H1 (cell line): Measurements from ENCODE around the gene SEMA3G.

Experiments used
- JUN ChIP-seq: IDR thresholded peaks from 2 replicates; pipeline ENCODE4 v1.6.1; 2011; ENCODE audit warnings: low read depth, mild to moderate bottlenecking, improper control_type of control experiment, low read length
- KDM5A ChIP-seq: fragments of 200-600 bp; IDR thresholded peaks from 2 replicates; pipeline ENCODE4 v1.7.1; 2012; ENCODE audit warnings: mild to moderate bottlenecking, low read length, inconsistent platforms, mixed read lengths
- POLR2A ChIP-seq, 2 experiments: IDR thresholded peaks; 1 replicate in 1 of 2; 2 replicates in 1 of 2; pipeline ENCODE4 v1.6.1; 2011; ENCODE audit warnings: low read depth in 2 of 2, low read length in 2 of 2, mild to moderate bottlenecking in 2 of 2; ENCODE audit errors: control extremely low read depth in 1 of 2
- SIN3A ChIP-seq, 2 experiments: IDR thresholded peaks in 1 of 2; conservative IDR thresholded peaks in 1 of 2; 2 replicates each; pipeline ENCODE4 v1.6.1; 2011 to 2012; ENCODE audit warnings: low read length in 2 of 2, improper control_type of control experiment in 1 of 2, low read depth in 1 of 2, mild to moderate bottlenecking in 1 of 2
- SP1 ChIP-seq: IDR thresholded peaks from 2 replicates; pipeline ENCODE4 v1.6.1; 2011; ENCODE audit warnings: low read depth, low read length

GRCh38 chr3:52433996-52434479, 10.9 kb downstream of the SEMA3G start:
- TF ChIP-seq SP1 = no peak
- no peak for TF ChIP-seq KDM5A
- no peak for TF ChIP-seq SIN3A (conservative IDR thresholded peaks at IDR 0.05 in 1 of 2, IDR thresholded peaks at IDR 0.05 in 1 of 2; ENCODE audit: low read depth in 1 of 2, low read length in 2 of 2)
- TF ChIP-seq JUN = no peak
- TF ChIP-seq POLR2A (IDR thresholded peaks at IDR 0.05; ENCODE audit: control extremely low read depth in 1 of 2, low read depth in 2 of 2, low read length in 2 of 2) = no peak
